Neural progenitor cell (in vitro differentiated cells): ENCODE measurements around the gene SNAP25. TPM values are rescaled to one million over a fixed set of nuclear protein-coding genes. Genes with fewer than 3 reads are reported as not detected.

ENCODE experiments used
- DNase-seq: peaks from one replicate; pipeline ENCODE4 v3.0.0-alpha.2; 2016; ENCODE audit warnings: low spot score
- H2AFZ ChIP-seq: fragments of 200-600 bp; sonication (generic); replicated peaks from 2 replicates; pipeline ENCODE4 v1.6.1; 2016; ENCODE audit warnings: antibody characterized with exemption
- H3F3A ChIP-seq: fragments of 200-600 bp; sonication (generic); 2 replicates; pipeline ENCODE4 v1.6.1; 2016; ENCODE audit warnings: antibody characterized with exemption, low read depth
- H3K27ac ChIP-seq: fragments of 200-600 bp; sonication (generic); 2 replicates; pipeline ENCODE4 v1.5.1; 2016; ENCODE audit warnings: mild to moderate bottlenecking
- H3K27me3 ChIP-seq: fragments of 200-600 bp; sonication (generic); 2 replicates; pipeline ENCODE4 v1.6.1; 2016; ENCODE audit warnings: mild to moderate bottlenecking, moderate library complexity
- H3K36me3 ChIP-seq: fragments of 200-600 bp; sonication (generic); 2 replicates; pipeline ENCODE4 v1.5.1; 2016
- H3K4me1 ChIP-seq: fragments of 200-600 bp; sonication (generic); 2 replicates; pipeline ENCODE4 v1.6.1; 2016; ENCODE audit warnings: mixed run types
- H3K4me2 ChIP-seq: fragments of 200-600 bp; sonication (generic); 2 replicates; pipeline ENCODE4 v1.6.1; 2016
- H3K4me3 ChIP-seq: fragments of 200-600 bp; sonication (generic); 2 replicates; pipeline ENCODE4 v1.5.1; 2016
- H3K79me2 ChIP-seq: fragments of 200-600 bp; sonication (generic); 2 replicates; pipeline ENCODE4 v1.6.1; 2016; ENCODE audit warnings: low read depth
- H3K9ac ChIP-seq: fragments of 200-600 bp; sonication (generic); 2 replicates; pipeline ENCODE4 v1.6.1; 2016
- H3K9me3 ChIP-seq: fragments of 200-600 bp; sonication (generic); 2 replicates; pipeline ENCODE4 v1.5.1; 2016; ENCODE audit warnings: low read depth
- H4K20me1 ChIP-seq: fragments of 200-600 bp; sonication (generic); 2 replicates; pipeline ENCODE4 v1.6.1; 2016; ENCODE audit warnings: low read depth
- H3K27ac Mint-ChIP-seq: 3 replicates; pipeline ENCODE4 v1.8.0; 2021; ENCODE audit warnings: mixed read lengths
- H3K27me3 Mint-ChIP-seq: 2 replicates; pipeline ENCODE4 v1.8.0; 2022; ENCODE audit warnings: low read depth, mild to moderate bottlenecking, inconsistent platforms, moderate library complexity, mixed read lengths; ENCODE audit not compliant: insufficient read depth
- H3K36me3 Mint-ChIP-seq: 3 replicates; pipeline ENCODE4 v1.8.0; 2021; ENCODE audit warnings: mixed read lengths
- H3K4me1 Mint-ChIP-seq: 3 replicates; pipeline ENCODE4 v1.8.0; 2021; ENCODE audit warnings: mixed read lengths
- H3K4me3 Mint-ChIP-seq: 3 replicates; pipeline ENCODE4 v1.8.0; 2021; ENCODE audit warnings: mild to moderate bottlenecking, moderate library complexity, mixed read lengths
- H3K9me3 Mint-ChIP-seq: 3 replicates; pipeline ENCODE4 v1.8.0; 2020; ENCODE audit warnings: mixed read lengths
- CTCF ChIP-seq: fragments of 200-600 bp; sonication (generic); IDR thresholded peaks from 2 replicates; pipeline ENCODE4 v1.5.1; 2017; ENCODE audit warnings: antibody characterized with exemption, mild to moderate bottlenecking
- EZH2 ChIP-seq: fragments of 200-600 bp; sonication (generic); IDR thresholded peaks from 2 replicates; pipeline ENCODE4 v1.6.1; 2017; ENCODE audit warnings: antibody characterized with exemption, mild to moderate bottlenecking, moderate library complexity
- EZH2phosphoT487 ChIP-seq: fragments of 200-600 bp; sonication (generic); IDR thresholded peaks from 2 replicates; pipeline ENCODE4 v1.6.1; 2017; ENCODE audit warnings: antibody characterized with exemption
- total RNA-seq: library from RNA; depleted of rRNA; stranded (reverse); fragments of >200 nt; gene quantifications from 2 replicates; pipeline ENCODE4 v1.2.3, GENCODE V29; 2015; ENCODE audit warnings: low replicate concordance

SNAP25 gene
- total RNA-seq, 1 donor from 2014 or later, result not detected

GRCh38 chr20:10324198-10324847 is 105.7 kb downstream of the SNAP25 start:
- DNase-seq, result no peak
- no peaks in the 10 kb centered on the region for H3K9me3 ChIP-seq
- no peak overlapping the region for H3K27ac ChIP-seq
- Mint-ChIP-seq H3K4me1 (no peaks in the 10 kb centered on the region), H3K9me3 (peaks cover 3% of the 10 kb centered on the region), H3K27me3 (peaks cover 7% of the 10 kb centered on the region), H3K4me3 (no peak overlapping the region), H3K36me3 (no peaks in the 10 kb centered on the region), H3K27ac (no peak overlapping the region)
- H2AFZ ChIP-seq, result no peak overlapping the region
- no peaks in the 10 kb centered on the region for H3K27me3 ChIP-seq
- no peaks in the 10 kb centered on the region for H3K4me1 ChIP-seq
- no peak for TF ChIP-seq EZH2
- TF ChIP-seq EZH2phosphoT487, result no peak
- TF ChIP-seq CTCF, result no peak
- no peak overlapping the region for H3K4me3 ChIP-seq
- no peak overlapping the region for H3K4me2 ChIP-seq
- no peaks in the 10 kb centered on the region for H3K79me2 ChIP-seq
- no peak overlapping the region for H3K9ac ChIP-seq
- no peaks in the 10 kb centered on the region for H3K36me3 ChIP-seq
- H4K20me1 ChIP-seq, result no peaks in the 10 kb centered on the region
- H3F3A ChIP-seq, result no peaks in the 10 kb centered on the region

- peaks cover 8% of the 10 kb centered on the region for H3K4me1 ChIP-seq
- H2AFZ ChIP-seq, result no peak overlapping the region
- H3K9me3 ChIP-seq, result no peaks in the 10 kb centered on the region
- no peaks in the 10 kb centered on the region for H3K79me2 ChIP-seq
- H3K9ac ChIP-seq, result no peak overlapping the region
- no peak overlapping the region for H3K27ac ChIP-seq
- H3K4me3 ChIP-seq, result no peak overlapping the region
- no peak for DNase-seq
- no peak overlapping the region for H3K4me2 ChIP-seq
- no peaks in the 10 kb centered on the region for H3K36me3 ChIP-seq
- TF ChIP-seq CTCF (no peak), EZH2phosphoT487 (no peak), EZH2 (no peak)
- H3K27me3 Mint-ChIP-seq, result no peaks in the 10 kb centered on the region
- H4K20me1 ChIP-seq, result no peaks in the 10 kb centered on the region
- H3K27ac Mint-ChIP-seq, result no peak overlapping the region
- H3F3A ChIP-seq, result no peaks in the 10 kb centered on the region
- no peak overlapping the region for H3K4me3 Mint-ChIP-seq
- no peaks in the 10 kb centered on the region for H3K27me3 ChIP-seq
- peaks cover 23% of the 10 kb centered on the region for H3K4me1 Mint-ChIP-seq
- H3K36me3 Mint-ChIP-seq, result no peaks in the 10 kb centered on the region
- no peaks in the 10 kb centered on the region for H3K9me3 Mint-ChIP-seq
Measured at GRCh38 chr20:10328897-10329255, 110.2 kb downstream of the SNAP25 start.

- Histone ChIP-seq H3F3A (no peaks in the 10 kb centered on the region), H3K27me3 (no peaks in the 10 kb centered on the region), H3K79me2 (no peaks in the 10 kb centered on the region), H3K4me2 (no peak overlapping the region), H3K9me3 (no peaks in the 10 kb centered on the region), H3K27ac (no peak overlapping the region), H3K4me1 (peaks cover 8% of the 10 kb centered on the region), H3K36me3 (no peaks in the 10 kb centered on the region), H2AFZ (no peak overlapping the region), H3K9ac (no peak overlapping the region), H3K4me3 (no peak overlapping the region), H4K20me1 (no peaks in the 10 kb centered on the region)
- no peaks in the 10 kb centered on the region for H3K9me3 Mint-ChIP-seq
- no peak for TF ChIP-seq EZH2phosphoT487
- no peak for TF ChIP-seq EZH2
- TF ChIP-seq CTCF, result no peak
- no peak for DNase-seq
- no peak overlapping the region for H3K4me3 Mint-ChIP-seq
- peaks cover 23% of the 10 kb centered on the region for H3K4me1 Mint-ChIP-seq
- H3K27ac Mint-ChIP-seq, result no peak overlapping the region
- no peaks in the 10 kb centered on the region for H3K36me3 Mint-ChIP-seq
- H3K27me3 Mint-ChIP-seq, result no peaks in the 10 kb centered on the region
Measured at GRCh38 chr20:10329387-10330005, 110.9 kb downstream of the SNAP25 start.
